Activated B cell treated with CpG ODN at 0.5 μM for 24 hours (primary cell): ENCODE measurements around the gene MYMK. TPM values are rescaled to one million over a fixed set of nuclear protein-coding genes. Genes with fewer than 3 reads are reported as not detected.

Experiments
- ATAC-seq: fragments of 200-7000 bp; cut with Tn5 transposase; one replicate; pipeline ENCODE4 v1.10.0; 2021; ENCODE audit warnings: low read depth, mild to moderate bottlenecking, moderate library complexity
- CTCF ChIA-PET: fragments of 350-600 bp; sonication (Branson Sonifier 250); formaldehyde crosslinking; loops from one replicate; lab custom pipeline; 2021; ENCODE audit warnings: antibody characterized with exemption; lab: Charles Lee
- POLR2A ChIA-PET: fragments of 350-600 bp; sonication (Branson Sonifier 250); formaldehyde crosslinking; loops from one replicate; lab custom pipeline; 2021; ENCODE audit warnings: antibody characterized with exemption; lab: Charles Lee
- DNase-seq: peaks from one replicate; pipeline ENCODE4 v3.0.0; 2022
- H3K27ac Mint-ChIP-seq: one replicate; pipeline ENCODE4 v1.8.0; 2020; ENCODE audit warnings: mixed read lengths
- H3K27me3 Mint-ChIP-seq: one replicate; pipeline ENCODE4 v1.8.0; 2021; ENCODE audit warnings: mixed read lengths
- H3K36me3 Mint-ChIP-seq: one replicate; pipeline ENCODE4 v1.8.0; 2021; ENCODE audit warnings: low read depth, mixed read lengths
- H3K4me1 Mint-ChIP-seq: one replicate; pipeline ENCODE4 v1.8.0; 2021; ENCODE audit warnings: mixed read lengths
- H3K4me3 Mint-ChIP-seq: one replicate; pipeline ENCODE4 v1.8.0; 2020; ENCODE audit warnings: mild to moderate bottlenecking, mixed read lengths
- H3K9me3 Mint-ChIP-seq: one replicate; pipeline ENCODE4 v1.8.0; 2020; ENCODE audit warnings: mixed read lengths
- intact Hi-C: fragments of 100-400 bp; cut with micrococcal nuclease; formaldehyde crosslinking; loops from one replicate; pipeline ENCODE4 v1.15.1; 2024
- total RNA-seq: library from RNA; stranded (reverse); gene quantifications from 2 replicates; pipeline ENCODE4 v1.2.3, GENCODE V29; 2022
- TF ChIP-seq, protein P1 (sequence below): fragments of 200-600 bp; IDR thresholded peaks from one replicate; pipeline ENCODE4 v1.8.0; 2022; ENCODE audit warnings: antibody characterized with exemption, mild to moderate bottlenecking

Gene MYMK
- total RNA-seq, 1 donor from 2014 or later: not detected

DNA sequence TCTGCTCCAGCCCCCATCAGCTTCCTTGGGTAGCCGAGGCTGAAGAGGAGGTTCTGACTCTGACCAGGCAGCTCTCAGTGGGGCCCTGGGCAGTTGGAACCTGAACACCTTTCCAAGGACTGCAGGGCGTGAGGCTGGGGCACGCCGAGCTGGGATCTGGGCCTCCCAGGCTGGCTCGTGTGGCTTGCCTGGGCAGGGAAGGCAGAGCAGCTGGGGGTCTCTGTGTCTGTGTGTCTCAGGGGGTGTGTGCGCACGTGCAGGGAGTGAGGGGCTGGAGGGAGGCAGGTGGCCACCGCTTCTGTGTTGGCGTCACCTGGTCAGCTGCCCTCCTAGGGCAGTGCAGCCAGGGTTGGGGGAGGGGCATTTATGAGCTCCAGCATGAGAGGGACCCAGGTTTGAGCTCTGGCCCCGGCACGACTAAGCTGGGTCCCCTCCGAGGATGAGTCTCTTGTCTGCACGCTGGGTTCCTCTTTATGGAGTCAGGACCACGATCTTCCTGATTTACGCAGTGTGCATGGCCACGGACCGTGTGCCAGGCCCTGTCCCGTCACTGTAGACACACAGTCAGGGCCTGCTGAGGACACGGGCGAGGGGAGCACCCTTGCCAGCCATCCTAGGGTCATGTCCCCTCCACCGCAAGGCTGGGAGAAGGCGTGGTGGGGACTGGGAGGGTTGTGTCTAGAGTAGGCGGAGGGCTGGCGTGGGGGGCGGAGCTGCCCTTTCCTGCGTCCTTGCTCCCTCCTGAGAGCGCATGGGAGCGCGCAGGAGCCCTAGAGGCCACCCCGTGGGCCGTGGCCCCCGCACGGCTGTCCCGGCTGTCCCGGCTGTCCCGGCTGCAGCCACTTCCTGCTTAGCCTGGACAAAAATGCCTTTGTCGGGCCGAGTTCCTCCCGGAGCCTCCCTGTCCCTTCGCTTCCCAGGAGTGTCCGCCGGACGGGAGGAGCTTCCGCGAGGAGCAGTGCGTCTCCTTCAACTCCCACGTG, 14.4 kb upstream of the MYMK start:
- intact Hi-C loops: no loop called here
- H3K4me3 Mint-ChIP-seq: no peak overlapping the region
- ChIA-PET POLR2A (no interaction called here), CTCF (no interaction called here)
- H3K9me3 Mint-ChIP-seq: no peaks in the 10 kb centered on the region
- TF ChIP-seq, protein P1, sequence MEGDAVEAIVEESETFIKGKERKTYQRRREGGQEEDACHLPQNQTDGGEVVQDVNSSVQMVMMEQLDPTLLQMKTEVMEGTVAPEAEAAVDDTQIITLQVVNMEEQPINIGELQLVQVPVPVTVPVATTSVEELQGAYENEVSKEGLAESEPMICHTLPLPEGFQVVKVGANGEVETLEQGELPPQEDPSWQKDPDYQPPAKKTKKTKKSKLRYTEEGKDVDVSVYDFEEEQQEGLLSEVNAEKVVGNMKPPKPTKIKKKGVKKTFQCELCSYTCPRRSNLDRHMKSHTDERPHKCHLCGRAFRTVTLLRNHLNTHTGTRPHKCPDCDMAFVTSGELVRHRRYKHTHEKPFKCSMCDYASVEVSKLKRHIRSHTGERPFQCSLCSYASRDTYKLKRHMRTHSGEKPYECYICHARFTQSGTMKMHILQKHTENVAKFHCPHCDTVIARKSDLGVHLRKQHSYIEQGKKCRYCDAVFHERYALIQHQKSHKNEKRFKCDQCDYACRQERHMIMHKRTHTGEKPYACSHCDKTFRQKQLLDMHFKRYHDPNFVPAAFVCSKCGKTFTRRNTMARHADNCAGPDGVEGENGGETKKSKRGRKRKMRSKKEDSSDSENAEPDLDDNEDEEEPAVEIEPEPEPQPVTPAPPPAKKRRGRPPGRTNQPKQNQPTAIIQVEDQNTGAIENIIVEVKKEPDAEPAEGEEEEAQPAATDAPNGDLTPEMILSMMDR: no peak
- H3K27me3 Mint-ChIP-seq: peaks cover 20% of the 10 kb centered on the region
- H3K4me1 Mint-ChIP-seq: peaks cover 16% of the 10 kb centered on the region
- no peaks in the 10 kb centered on the region for H3K36me3 Mint-ChIP-seq
- no peak for ATAC-seq
- no peak overlapping the region for H3K27ac Mint-ChIP-seq
- no peak for DNase-seq

GRCh38 chr9:133538176-133538575, 13.4 kb upstream of the MYMK start:
- CTCF ChIA-PET: no interaction called here
- Mint-ChIP-seq H3K27ac (no peak overlapping the region), H3K27me3 (peaks cover 26% of the 10 kb centered on the region), H3K4me3 (no peak overlapping the region), H3K9me3 (no peaks in the 10 kb centered on the region), H3K4me1 (peaks cover 20% of the 10 kb centered on the region), H3K36me3 (no peaks in the 10 kb centered on the region)
- TF ChIP-seq, protein P1: no peak
- DNase-seq: no peak
- POLR2A ChIA-PET: no interaction called here
- intact Hi-C loops: no loop called here
- ATAC-seq: no peak

DNA sequence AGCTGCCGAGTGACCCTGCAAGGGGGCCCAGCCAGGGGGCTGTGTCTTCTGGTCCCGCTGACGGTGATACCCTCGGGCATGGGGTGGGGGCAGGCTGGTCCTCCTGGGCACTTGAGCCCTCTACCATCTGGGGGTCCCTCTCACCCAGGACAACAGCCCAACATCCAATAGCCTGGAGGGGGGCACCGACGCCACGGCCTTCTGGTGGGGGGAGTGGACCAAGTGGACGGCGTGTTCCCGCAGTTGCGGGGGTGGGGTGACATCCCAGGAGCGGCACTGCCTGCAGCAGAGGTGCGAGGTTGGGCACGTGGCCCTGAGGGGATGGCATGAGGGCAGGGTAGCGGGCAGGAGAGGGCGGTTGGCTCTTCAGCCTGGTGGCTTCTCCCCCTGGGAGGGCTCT, 12.5 kb upstream of the MYMK start:
- TF ChIP-seq, protein P1: no peak
- no peaks in the 10 kb centered on the region for H3K9me3 Mint-ChIP-seq
- no peak overlapping the region for H3K27ac Mint-ChIP-seq
- H3K4me1 Mint-ChIP-seq: peaks cover 26% of the 10 kb centered on the region
- CTCF ChIA-PET: no interaction called here
- H3K27me3 Mint-ChIP-seq: peaks cover 34% of the 10 kb centered on the region
- DNase-seq (no peak), ATAC-seq (no peak)
- intact Hi-C loops: no loop called here
- POLR2A ChIA-PET: no interaction called here
- H3K36me3 Mint-ChIP-seq: no peaks in the 10 kb centered on the region
- no peak overlapping the region for H3K4me3 Mint-ChIP-seq

GRCh38 chr9:133536536-133536935, 11.8 kb upstream of the MYMK start:
- ChIA-PET CTCF (no interaction called here), POLR2A (no interaction called here)
- Mint-ChIP-seq H3K27ac (no peak overlapping the region), H3K36me3 (no peaks in the 10 kb centered on the region), H3K4me3 (no peak overlapping the region), H3K27me3 (peaks cover 37% of the 10 kb centered on the region), H3K9me3 (no peaks in the 10 kb centered on the region), H3K4me1 (peaks cover 26% of the 10 kb centered on the region)
- ATAC-seq (no peak), DNase-seq (no peak)
- TF ChIP-seq, protein P1: no peak
- intact Hi-C loops: no loop called here

DNA sequence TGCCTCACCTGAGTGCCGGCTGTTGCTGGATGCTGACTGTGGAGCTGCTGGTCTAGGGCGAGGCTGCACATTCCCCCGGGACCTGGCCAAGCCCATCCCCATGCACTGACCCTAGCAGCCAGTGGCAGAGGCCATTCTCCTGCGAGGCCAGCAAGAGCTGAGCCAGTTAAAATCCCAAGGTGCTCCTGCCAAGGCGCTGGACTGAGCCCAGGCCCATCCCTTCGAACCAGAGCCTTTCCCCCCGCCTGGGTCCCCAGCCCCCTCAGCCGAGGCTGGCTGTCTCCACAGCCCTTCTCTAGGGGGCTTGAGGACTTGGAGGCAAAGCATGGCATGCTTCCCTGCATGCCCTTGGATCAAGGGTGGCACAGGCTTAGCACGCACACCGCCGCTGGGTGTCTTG, 11.3 kb upstream of the MYMK start:
- Mint-ChIP-seq H3K27me3 (peaks cover 37% of the 10 kb centered on the region), H3K4me1 (peaks cover 26% of the 10 kb centered on the region), H3K9me3 (no peaks in the 10 kb centered on the region), H3K36me3 (no peaks in the 10 kb centered on the region), H3K27ac (no peak overlapping the region), H3K4me3 (no peak overlapping the region)
- intact Hi-C loops: no loop called here
- TF ChIP-seq, protein P1: no peak
- no peak for DNase-seq
- ATAC-seq: no peak
- CTCF ChIA-PET: no interaction called here
- POLR2A ChIA-PET: no interaction called here
